NCI-H345 (cell line): Measurements from ENCODE around the gene TSHZ1.

ENCODE experiments used
- DNase-seq: peaks from one replicate; lab custom pipeline; 2025; lab: John Stamatoyannopoulos, UW

The TSHZ1 gene

DNA sequence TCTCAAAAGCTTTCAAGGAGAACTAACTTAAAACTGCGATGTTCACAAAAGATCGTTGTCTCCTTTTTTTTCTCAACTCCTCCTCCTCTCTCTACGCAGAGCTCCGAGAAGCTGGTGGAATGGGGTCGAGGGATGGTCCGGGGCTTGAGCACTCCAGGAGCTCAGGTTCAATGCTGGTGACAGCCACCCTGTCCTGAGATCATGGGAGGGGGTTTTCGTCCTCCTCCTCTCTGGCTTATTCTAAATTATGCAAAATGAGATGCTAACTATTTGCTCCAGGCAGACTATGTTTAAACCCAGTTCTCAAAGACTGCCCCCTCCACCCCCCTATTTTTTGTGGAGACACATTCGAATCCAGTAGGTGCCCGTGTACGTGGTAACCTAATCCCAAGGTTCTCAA lies 11.8 kb downstream of the TSHZ1 start:
- no peak for DNase-seq

DNA sequence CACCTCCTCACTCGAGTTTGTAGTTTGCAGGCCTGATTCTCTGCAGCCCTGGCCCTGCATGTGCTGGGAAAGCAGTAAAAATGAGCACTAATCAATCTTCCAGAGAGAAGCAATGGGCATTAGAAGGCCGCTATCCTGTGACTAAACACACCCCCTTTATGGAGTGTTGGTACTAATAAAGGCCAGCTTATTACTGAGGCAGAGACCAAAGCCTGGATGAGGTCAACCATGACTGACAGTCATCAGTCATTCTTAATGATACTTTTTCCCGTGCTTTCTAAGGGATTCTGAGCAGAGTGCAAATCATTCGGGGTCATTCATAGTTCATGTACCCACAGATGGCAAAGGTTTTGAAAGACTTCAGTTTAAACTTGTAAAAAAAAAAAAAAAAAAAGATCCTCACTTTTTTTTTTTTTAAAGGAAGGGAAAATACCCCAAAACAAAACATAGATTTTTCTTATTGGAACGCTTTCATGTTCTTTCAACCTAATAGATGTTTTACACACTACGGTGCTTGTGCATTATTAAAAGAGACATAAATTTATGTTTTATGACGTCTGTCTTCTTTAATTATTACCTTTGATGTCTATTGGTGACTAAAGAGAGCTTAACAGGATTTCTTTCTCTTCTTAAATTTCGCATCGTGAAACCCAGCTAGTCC lies 13.2 kb downstream of the TSHZ1 start:
- DNase-seq, result no peak

DNA sequence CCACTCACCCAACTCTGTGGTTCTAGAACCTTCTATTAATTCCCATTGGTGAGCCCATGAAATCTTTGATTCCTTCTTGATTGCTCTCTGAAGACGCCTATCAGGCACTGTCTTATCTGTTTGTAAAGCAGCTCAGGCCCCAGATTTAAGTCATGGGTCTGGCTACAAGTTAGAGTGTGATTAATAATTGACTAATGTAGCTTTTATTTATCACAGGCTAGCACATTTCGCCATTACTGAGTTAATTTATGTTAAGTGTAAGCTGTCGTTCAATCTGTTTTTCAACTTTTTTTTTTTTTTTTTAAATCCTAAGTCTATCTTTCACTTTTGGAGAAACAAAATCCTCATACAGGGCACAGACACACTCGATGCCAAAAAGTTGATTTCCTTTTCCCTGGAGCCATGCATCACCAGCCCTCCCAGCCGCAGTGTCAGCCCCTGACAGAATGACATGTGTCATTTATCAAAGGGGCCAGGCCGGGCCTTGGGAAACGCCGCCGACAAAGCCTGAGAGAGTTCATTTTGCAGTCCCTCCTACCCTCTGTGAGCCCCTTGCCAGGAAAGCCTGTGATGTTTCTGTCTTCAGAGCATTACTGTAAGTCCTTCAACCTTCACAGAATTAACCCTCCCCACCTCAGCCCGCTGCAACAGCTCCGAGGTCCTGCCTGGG lies 15.8 kb downstream of the TSHZ1 start:
- DNase-seq, result no peak

DNA sequence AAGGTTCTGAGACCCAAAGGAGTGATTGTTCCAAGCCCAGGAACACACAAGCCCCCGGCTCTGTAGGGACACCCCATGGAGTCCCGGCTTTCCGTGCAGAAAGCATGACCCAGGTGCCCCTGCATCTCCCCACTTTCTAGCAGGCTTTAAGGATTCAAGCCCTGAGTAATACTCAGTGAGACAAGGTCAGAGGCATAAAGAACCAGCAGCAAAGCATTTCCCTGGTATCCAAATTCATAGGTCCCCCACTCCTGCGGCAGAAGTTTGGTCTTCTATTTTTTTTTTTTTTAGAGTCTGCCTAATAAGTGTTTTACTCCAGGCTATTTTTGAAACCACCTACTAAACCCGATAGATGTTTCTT lies 16.3 kb downstream of the TSHZ1 start:
- DNase-seq, result no peak

DNA sequence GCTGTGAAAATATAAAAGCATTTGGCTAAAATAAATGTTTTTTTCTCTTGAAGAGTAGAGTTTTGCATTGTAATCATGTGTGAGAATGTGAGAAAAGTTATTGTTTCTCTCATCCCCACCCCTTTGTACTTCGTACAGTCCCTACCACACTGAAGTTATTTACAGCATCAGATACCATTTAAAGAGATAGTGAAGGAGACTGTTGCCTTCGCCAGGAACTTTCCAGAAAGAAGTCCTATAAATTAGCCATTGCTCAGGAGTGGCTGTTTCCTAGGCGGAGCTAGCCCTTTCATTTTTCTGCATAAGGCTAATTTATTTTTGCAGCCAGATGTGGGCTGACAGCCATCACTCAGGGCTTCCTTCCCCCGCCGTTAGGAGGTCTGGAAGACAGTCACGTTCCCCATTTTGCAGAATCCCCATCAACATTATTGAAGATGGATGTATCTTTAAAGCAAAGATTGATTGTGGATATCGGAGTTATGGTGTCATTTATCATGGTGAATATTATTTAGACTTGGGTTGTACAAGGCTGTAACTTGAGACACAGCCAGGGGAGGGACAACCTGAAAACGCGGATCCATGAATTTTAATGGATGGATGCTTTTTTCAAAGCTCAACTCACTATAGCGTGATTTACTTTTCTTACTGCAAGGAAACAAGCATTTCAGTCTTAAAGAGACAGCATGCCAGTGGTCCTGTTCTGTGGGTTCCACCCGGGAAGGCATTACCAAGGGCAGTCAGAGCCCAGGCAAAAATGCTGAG lies 17.1 kb downstream of the TSHZ1 start:
- no peak for DNase-seq

DNA sequence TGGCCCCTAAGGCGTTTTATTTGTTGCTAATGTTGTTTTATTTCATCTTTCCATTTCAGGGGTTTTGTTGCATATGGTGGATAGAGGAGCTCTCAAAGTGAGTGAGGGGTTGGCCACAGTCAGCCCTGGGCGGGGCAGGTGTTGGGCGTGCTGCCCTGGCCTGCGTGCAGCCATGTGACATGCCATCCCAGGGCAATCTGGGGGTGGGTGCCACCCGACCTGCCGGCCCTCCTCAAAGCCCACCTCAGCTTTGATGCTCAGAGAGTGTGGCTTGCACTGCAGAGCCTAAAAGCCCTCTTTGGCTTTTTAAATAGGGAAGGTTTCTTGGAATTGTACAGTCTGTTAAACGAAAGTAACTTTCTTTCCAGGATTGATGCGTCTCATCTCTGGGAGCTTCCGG lies 18.4 kb downstream of the TSHZ1 start:
- DNase-seq, result no peak

DNA sequence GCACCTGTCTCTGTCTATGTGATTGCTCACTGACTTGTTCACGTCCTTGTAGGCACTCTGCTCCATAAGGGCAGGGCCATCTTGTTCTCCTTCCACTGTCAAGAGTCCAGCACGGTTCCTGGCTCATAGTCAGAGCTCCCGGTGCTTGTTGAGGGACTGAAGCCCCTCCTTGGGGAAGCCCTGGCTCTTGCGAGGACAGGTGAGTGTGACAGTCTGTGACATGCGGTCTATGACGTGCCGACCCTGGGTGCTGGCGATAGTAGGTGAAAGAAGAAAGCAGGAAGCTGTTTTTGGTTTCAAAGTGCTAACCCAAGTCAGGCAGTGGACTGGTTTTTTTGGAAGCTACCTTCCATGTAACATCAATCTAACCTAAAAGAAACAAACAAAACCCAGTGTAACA lies 18.8 kb downstream of the TSHZ1 start:
- no peak for DNase-seq

DNA sequence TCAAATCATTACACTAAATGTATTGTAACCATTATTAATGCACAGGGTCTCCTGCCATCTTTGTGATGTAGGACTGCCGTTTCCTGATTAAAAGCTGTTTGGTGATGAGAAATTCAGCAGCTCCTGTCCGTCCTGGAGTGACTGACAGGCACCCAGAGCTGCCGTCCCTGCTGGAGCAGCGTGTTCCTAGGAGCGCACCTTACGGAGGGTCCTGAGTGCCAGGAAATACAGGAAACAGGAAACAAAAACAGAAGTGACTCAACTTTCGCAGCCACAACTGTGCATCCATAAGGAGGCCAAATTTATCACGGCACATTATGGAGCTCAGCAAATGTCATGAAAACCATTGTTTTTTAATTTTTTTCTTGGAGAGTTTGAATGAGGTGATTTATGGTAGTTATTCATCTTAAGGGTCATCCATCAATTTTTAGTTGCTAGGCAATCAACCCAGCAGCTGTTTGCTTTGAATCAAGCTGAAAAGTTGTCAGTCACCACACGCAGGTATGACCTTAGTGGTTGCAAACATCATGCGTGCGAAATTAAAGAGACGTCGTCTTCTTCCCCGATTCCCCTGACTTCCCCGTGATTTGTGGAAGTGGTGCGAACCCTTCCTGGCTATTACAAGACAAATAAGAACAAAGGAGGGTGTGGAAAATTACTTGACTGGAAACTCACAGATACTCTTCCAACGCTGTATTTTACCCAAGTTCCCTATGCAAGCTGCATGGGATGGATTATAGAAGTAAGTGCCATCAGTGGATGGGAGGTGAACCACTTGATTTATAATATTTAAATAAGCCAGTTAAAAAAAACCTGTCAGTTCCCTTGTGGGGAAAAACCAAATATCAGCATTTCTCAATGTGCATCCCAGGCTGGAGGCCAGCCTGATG lies 19.8 kb downstream of the TSHZ1 start:
- DNase-seq, result no peak

DNA sequence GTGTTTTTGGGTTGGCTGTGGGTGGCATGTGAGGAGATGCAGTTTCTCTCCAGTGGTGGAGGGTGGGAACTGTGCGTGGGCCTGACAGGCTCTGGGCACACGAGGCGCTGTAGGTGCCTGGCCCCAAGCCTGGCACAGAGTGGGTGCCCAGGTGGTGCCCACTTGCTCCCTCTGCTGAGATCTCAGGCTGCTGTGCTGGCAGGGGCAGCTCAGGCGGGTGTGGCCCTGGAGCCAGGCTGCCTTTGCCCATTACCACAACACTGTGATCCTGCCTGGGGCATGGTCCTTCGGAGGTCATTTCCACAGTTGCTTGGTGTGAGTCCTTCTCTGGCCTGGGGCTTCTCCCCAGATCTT lies 20.4 kb downstream of the TSHZ1 start:
- no peak for DNase-seq

DNA sequence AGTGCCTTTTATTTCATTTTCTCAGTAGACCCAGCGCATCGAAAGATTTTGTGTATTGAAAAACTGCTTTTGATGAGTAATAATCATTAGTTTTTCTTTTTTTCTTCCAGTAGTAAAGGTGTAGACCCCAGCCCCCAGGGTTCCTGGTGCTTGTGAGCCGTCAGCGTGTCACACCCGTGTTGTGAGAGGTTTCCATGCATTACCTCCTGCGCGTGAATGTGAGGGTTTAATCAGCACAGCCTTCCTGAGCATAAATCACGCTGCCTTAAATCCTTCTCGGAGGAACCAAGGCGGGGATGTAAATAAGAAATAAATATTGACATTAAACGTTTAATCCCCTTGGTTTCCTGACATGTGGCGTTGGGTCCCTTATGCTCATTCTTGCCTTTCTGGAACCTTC lies 24.3 kb downstream of the TSHZ1 start:
- no peak for DNase-seq

DNA sequence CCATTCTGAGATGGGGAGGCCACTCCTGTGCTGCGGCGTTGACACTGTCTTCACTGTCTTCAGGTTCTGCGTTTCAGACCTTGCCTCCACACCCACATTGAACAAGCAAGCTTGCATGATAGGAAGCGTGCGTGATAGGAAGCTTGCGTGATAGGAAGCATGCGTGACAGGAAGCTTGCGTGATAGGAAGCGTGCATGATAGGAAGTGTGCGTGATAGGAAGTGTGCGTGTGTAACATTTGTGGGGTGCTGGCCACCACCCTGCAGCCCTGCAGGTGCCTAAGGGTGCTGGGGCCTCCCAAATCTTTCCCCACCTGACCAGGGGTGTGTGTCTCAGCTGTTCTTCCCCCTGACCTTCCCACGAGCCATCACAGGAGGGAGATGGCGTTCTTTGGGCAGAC lies 25.3 kb downstream of the TSHZ1 start:
- DNase-seq, result no peak

DNA sequence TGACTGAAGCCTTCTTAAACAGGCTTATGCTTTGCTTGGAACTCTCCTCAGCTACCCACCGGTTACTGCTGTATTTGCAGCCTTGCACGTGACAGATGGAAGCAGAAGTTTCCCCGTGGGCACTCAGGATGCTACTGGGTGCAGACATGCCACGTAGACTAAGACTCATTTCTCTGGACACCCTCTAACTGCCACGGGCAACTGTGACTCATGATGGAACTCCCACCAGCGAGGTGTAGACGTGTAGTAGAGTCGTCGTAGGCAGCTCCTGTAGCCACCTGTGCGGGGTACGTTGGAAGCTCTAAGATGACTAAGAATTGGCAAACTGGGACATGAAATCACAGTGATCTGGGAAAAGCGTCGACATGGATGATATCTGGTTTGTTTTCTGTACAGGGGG lies 27.5 kb downstream of the TSHZ1 start:
- DNase-seq, result no peak

DNA sequence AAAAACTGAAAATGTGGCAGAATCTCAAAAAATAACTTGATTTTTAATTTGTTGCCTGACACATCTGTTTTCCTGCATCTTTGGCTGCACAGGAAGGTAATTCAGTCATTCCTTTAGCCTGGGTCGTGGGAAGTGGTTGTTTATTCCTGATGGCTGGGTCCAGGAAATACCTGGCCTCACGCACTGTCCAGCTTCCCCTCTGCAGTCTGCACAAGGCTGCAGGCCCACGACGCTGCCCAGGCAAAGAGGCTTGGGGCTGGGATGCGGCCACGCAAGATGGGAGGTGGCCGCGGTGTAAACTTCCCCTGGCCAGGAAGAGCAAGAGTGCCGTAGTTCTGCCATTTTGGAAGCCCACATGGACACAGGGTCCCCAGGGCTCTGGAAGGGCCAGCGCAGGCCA lies 28.2 kb downstream of the TSHZ1 start:
- no peak for DNase-seq

DNA sequence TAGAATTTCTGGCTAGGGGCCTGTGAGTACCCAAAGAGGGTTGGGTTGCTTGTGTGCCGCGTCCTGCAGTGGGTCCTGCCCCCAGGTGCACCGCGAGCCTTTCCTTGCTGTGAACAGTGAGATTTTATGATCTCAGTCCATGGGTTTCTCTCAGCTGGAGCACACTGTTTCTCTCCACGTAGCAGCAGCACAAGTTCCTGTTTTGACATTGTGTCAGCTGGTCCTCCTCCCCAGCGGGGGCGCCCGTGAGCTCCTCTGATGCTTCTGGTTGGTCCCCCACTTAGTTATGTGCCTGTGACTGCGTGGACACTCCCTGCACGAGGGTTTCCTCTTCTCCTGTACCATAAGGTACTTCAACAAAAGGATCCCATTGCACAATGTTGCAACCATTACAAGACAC lies 29.8 kb downstream of the TSHZ1 start:
- no peak for DNase-seq

DNA sequence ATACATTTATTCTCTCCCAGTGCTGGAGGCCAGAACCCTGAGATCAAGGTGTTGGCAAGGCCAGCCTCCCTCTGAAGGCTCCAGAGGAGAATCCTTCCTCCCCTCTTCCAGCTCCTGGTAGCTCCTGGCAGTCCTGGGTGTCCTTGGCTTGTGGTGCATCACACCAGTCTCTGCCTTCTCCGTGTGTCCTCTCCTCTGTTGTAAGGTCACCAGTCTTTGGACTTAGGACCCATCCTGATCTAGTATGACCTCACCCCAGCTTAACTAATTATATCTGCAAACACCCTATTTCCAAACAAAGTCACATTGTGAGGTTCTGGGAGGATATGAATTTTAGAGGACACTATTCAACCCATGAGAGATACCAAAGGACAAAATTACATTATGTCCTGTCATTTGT lies 31.1 kb downstream of the TSHZ1 start:
- no peak for DNase-seq

DNA sequence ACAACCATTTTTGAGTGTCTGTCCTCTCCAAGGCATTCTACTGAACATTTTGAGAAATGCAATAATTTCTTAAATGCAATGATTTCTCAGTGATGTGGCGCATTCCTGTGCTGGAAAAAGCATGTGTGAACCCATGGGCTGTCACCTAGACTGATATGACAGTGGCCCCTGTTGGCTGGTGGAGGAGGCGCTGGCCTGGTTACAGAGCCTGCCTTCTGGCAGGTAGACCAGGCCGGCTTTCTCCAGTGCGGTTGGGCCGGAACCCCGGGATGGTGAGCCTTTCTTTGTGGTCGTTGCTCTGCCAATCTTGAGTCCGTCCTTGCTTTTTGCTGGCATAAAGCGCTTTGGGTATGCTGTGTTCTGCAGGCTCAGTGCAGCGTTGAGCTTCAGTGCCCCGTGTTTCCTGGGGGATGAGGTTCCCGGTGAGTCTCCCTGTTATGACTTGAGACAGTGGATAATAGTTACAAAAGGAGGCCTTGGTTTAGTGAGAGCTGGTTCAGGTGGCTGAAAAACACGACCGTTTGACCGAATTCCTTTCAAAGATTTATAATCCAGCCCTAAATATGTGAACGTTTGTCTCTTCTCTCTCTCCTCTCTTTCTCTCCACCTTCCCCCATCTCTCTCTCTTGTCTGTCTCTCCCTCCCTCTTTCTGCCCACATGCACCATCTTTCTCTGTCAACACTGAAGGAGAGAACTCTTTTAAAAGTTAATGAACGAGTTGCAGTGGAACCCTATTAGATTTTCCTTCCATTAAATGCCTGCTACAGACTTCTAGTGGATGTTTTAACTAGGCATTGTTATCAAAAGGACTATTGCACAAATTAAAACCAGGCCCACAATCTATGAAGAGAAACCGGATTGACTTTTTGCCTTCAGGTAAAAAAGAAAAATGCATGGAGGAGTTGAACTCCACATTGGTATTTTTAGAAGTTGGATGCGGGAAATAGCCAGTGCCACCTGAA lies 34.0 kb downstream of the TSHZ1 start:
- no peak for DNase-seq

DNA sequence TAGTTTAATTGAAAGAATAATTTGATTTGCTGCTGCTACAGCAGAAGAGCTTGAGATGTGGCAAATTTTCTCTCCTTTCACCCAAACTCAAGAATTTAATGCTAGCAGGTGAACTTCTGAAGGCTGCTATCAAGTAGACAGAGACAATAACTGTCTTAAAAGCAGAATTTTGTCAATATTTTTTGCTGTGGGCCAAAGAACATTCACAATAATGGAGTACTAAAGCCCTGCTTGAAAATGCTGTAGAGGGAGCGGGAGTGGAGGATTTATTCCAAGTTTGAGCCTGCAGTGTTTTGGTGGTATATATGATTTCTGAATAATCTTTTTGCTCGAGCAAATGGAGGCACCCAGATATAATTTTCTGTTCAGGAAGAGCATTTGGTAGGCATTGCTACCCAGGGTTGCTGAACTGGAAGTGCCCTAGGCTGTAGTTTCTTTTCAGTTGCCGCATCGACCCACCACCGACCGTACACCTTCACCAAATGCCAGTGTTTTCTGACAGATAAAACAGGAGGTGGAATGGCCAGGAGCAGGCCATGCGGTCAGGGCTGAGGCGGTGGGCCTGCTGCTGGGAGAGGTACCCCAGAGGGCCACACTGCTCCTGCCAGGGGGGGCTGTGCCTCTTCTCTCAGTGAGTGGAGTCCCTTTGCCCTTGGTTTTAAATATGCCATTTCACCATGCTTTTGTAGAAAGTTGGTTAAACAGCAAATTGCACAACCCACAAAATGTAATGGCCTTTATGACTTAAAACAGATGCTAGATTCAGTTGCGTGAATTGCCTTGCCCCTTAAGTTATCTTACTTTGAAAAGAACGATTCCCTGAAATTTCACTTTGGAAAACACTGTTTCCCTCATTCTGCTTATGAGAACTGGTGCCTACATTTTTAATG lies 36.4 kb downstream of the TSHZ1 start:
- DNase-seq, result no peak

DNA sequence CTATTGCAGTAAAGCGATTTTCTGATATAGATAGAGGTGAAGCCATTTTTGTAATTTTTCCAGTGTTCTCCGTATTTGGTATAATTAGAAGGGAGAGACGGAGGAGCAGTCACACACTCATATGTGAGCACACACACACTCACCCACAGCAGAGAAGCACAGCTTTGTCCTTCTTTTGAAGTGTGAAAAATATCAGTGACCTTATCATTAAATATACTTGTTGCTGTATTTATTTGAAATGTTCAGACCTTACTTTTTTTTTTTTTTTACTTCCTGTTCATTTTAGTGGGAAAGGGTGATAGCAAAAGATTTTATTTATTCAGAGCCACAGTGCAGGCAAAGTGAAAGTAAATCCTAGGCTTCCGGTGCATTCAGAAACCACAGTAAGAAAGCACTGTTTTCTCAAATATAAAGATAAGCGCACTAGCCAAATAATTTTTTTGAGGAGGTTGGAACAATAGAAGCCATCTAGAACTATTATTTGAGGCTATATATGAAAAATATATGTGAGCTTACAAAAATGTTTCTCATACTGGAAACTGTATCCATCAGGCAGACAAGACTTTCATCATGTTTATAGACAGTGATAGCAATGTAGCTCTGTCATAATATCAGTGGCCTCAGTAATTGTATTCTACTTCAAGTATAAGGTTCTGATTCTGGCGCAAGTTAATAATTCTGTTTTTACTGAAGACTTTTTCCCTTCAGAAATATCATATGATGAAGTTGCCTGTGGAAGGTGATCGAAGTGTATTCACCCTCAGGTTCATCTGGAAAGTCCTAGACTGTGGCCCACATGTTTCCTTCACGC lies 37.2 kb downstream of the TSHZ1 start:
- no peak for DNase-seq

DNA sequence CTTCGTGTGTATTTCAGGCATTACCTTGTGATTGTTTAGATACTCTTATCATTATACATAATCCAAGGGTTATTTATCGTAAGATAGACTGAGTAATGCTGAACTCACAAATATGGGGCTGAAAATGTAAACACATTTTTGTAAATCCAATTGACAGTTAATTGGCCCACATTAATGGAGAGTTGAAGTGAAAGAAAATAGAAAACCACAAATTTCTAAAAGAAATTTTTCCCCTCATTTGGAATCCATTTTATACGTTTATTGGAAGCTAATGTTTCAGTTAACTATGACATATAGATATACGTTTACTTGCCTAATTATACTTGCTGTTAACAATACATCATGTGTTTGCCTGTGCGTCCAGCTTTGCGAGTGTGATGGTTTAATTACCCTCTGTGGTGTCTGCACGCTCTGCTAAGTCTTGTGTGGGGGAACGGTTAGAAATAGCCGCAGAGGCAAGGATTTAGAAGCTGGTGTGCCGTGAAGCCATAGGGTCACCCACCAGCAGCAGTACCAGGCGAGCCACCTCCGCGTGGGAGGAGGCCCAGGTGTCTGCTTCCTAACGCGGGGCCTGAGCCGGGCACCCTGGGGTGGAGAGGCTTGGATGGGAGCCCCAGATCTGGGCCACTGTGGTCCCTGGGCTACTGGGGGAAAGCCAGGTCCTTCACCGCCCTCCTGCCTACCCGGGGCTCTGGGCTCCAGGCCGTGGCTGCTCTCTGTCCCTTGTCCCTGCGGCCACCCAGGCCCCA lies 38.0 kb downstream of the TSHZ1 start:
- no peak for DNase-seq
